Endothelial cell (in vitro differentiated cells): ENCODE measurements around the gene HDAC9. TPM values are rescaled to one million over a fixed set of nuclear protein-coding genes. Genes with fewer than 3 reads are reported as not detected.

Experiments used
- DNase-seq: peaks from one replicate; pipeline ENCODE4 v3.0.0; 2021; ENCODE audit warnings: low spot score
- H3K27ac Mint-ChIP-seq: one replicate; pipeline ENCODE4 v1.8.0; 2021; ENCODE audit warnings: mixed read lengths, inconsistent platforms; ENCODE audit not compliant: unreplicated experiment
- H3K27me3 Mint-ChIP-seq: one replicate; pipeline ENCODE4 v1.8.0; 2021; ENCODE audit warnings: mild to moderate bottlenecking, moderate library complexity, mixed read lengths, inconsistent platforms; ENCODE audit not compliant: unreplicated experiment
- H3K36me3 Mint-ChIP-seq: one replicate; pipeline ENCODE4 v1.8.0; 2021; ENCODE audit warnings: mild to moderate bottlenecking, low read depth, mixed read lengths, inconsistent platforms; ENCODE audit not compliant: unreplicated experiment
- H3K4me1 Mint-ChIP-seq: one replicate; pipeline ENCODE4 v1.8.0; 2021; ENCODE audit warnings: mild to moderate bottlenecking, mixed read lengths, inconsistent platforms; ENCODE audit not compliant: unreplicated experiment
- H3K4me3 Mint-ChIP-seq: one replicate; pipeline ENCODE4 v1.8.0; 2021; ENCODE audit warnings: mild to moderate bottlenecking, mixed read lengths, inconsistent platforms; ENCODE audit not compliant: unreplicated experiment
- H3K9me3 Mint-ChIP-seq: one replicate; pipeline ENCODE4 v1.8.0; 2021; ENCODE audit warnings: mixed read lengths, inconsistent platforms; ENCODE audit not compliant: unreplicated experiment
- total RNA-seq: library from RNA; stranded (reverse); fragmentation: NEBNext Ultra II Directional; extraction: Animal tissue kit (Norgen Biotek cat#: 25700); gene quantifications from one replicate; pipeline ENCODE4 v1.2.1, GENCODE V29; 2021; ENCODE audit not compliant: unreplicated experiment
- TF ChIP-seq, protein P1 (sequence below): fragments of 200-600 bp; sonication (generic); IDR thresholded peaks from one replicate; pipeline ENCODE4 v1.5.0; 2021; ENCODE audit warnings: antibody characterized with exemption; ENCODE audit not compliant: unreplicated experiment

Gene HDAC9
- total RNA-seq, 1 donor from 2014 or later: 1.2 TPM

- DNase-seq: no peak
- Mint-ChIP-seq H3K4me3 (no peak overlapping the region), H3K9me3 (no peaks in the 10 kb centered on the region), H3K27me3 (peaks cover 1% of the 10 kb centered on the region), H3K27ac (no peak overlapping the region), H3K4me1 (no peaks in the 10 kb centered on the region), H3K36me3 (no peaks in the 10 kb centered on the region)
- TF ChIP-seq, protein P1, sequence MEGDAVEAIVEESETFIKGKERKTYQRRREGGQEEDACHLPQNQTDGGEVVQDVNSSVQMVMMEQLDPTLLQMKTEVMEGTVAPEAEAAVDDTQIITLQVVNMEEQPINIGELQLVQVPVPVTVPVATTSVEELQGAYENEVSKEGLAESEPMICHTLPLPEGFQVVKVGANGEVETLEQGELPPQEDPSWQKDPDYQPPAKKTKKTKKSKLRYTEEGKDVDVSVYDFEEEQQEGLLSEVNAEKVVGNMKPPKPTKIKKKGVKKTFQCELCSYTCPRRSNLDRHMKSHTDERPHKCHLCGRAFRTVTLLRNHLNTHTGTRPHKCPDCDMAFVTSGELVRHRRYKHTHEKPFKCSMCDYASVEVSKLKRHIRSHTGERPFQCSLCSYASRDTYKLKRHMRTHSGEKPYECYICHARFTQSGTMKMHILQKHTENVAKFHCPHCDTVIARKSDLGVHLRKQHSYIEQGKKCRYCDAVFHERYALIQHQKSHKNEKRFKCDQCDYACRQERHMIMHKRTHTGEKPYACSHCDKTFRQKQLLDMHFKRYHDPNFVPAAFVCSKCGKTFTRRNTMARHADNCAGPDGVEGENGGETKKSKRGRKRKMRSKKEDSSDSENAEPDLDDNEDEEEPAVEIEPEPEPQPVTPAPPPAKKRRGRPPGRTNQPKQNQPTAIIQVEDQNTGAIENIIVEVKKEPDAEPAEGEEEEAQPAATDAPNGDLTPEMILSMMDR: no peak
Measured at GRCh38 chr7:18520450-18521235, 25.1 kb downstream of the HDAC9 start.

GRCh38 chr7:18521236-18521589, 25.7 kb downstream of the HDAC9 start:
- DNase-seq: no peak
- TF ChIP-seq, protein P1: no peak
- H3K9me3 Mint-ChIP-seq: no peaks in the 10 kb centered on the region
- H3K27me3 Mint-ChIP-seq: peaks cover 1% of the 10 kb centered on the region
- no peak overlapping the region for H3K4me3 Mint-ChIP-seq
- H3K4me1 Mint-ChIP-seq: no peaks in the 10 kb centered on the region
- no peak overlapping the region for H3K27ac Mint-ChIP-seq
- H3K36me3 Mint-ChIP-seq: no peaks in the 10 kb centered on the region

- Mint-ChIP-seq H3K27me3 (peaks cover 1% of the 10 kb centered on the region), H3K4me3 (no peak overlapping the region), H3K9me3 (no peaks in the 10 kb centered on the region), H3K36me3 (no peaks in the 10 kb centered on the region), H3K27ac (no peak overlapping the region), H3K4me1 (no peaks in the 10 kb centered on the region)
- TF ChIP-seq, protein P1: no peak
- no peak for DNase-seq
Measured at GRCh38 chr7:18521945-18522566, 26.5 kb downstream of the HDAC9 start.

DNA sequence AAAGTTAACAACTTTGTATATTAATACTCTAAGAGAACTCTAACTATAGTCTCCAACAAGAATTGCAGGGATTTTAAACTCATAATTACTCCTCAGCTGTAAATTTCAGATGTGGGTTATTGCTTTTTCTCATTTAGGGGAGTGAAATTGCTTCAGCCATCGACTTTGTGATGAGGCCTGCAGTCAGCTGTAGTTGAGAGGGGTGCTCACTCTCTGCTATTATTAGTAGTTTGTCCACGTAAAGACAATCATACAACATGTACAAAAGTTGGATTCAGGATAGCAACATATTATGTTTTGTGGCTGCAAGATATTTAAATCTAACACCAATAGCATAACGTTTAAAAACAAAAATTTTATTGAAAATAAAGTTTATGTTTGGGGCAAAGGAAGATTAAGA, 28.7 kb downstream of the HDAC9 start:
- no peak for DNase-seq
- Mint-ChIP-seq H3K4me1 (no peaks in the 10 kb centered on the region), H3K4me3 (no peak overlapping the region), H3K9me3 (no peaks in the 10 kb centered on the region), H3K27ac (no peak overlapping the region), H3K27me3 (peaks cover 1% of the 10 kb centered on the region), H3K36me3 (no peaks in the 10 kb centered on the region)
- TF ChIP-seq, protein P1: no peak

DNA sequence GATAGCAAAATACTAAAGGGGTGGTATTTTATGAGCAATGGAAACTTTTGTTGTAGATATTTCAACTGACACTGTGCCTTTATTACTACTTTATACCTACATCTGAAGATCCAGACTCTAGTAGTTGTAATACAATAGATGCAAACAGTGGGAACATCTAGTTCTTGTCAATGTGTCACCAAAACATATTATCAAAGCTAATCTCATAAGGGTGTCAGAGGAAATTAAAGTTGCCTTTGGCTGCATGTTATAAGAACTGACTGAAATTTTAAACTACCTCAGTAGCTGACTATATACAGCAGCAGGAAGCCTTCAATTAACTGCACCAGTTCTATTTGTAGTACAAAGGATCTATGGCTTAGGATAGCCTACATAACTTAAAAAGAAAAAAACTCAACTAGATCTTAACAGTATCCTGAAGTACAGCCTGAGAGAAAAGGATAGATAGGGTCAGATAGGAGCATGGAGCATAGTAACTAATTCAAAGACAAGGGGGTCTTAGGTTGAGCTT, 30.9 kb downstream of the HDAC9 start:
- H3K9me3 Mint-ChIP-seq: no peaks in the 10 kb centered on the region
- DNase-seq: no peak
- H3K27ac Mint-ChIP-seq: no peak overlapping the region
- H3K27me3 Mint-ChIP-seq: peaks cover 1% of the 10 kb centered on the region
- TF ChIP-seq, protein P1: no peak
- H3K4me3 Mint-ChIP-seq: no peak overlapping the region
- no peaks in the 10 kb centered on the region for H3K4me1 Mint-ChIP-seq
- H3K36me3 Mint-ChIP-seq: no peaks in the 10 kb centered on the region
